HG03139 (cell line): ENCODE results near the gene NRXN2.

ENCODE experiments used
- ATAC-seq: cut with Tn5 transposase; IDR thresholded peaks from one replicate; pipeline ENCODE4 v1.9.1; 2021; ENCODE audit not compliant: unreplicated experiment

NRXN2 gene

GRCh38 chr11:64759131-64759721 lies 36.2 kb upstream of the NRXN2 start:
- no peak for ATAC-seq

DNA sequence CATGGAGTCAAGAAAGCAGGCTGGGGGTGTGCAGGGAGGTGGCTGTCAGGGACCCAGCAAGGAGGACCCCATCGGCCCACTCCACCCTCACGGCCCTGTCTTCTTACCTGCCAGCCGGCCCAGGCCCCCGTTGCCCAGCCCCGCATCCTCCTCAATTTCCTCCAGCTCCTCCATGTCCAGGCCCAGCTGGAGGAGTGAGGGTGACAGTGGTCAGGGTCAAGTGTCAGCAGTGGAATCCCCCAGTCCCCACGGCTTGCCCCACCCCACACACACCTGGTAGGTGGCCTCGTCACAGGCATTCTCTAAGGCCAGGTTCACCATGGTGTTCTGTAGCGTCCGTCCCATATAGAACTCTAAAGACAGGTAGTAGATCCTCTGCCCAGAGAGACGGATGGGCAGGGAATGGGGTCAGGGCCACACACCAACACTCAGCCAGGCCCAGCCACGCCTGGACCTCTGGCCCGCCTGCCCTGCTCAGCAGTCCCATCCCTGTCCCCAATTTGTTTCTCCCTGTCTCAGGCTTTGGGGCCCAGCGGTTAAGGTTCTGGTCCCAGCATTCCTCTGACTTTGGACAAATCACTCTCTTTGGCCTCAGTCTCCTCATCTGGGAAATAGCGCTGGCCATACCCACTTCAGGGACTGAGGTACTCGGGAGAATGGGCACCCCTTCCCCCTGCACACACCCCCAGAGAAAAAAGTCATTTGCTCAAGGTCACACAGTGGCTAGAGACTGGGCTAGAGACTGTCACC lies 35.5 kb upstream of the NRXN2 start:
- ATAC-seq: no peak

GRCh38 chr11:64757549-64758329 lies 34.7 kb upstream of the NRXN2 start:
- no peak for ATAC-seq

GRCh38 chr11:64755681-64756361 lies 32.8 kb upstream of the NRXN2 start:
- ATAC-seq: no peak

DNA sequence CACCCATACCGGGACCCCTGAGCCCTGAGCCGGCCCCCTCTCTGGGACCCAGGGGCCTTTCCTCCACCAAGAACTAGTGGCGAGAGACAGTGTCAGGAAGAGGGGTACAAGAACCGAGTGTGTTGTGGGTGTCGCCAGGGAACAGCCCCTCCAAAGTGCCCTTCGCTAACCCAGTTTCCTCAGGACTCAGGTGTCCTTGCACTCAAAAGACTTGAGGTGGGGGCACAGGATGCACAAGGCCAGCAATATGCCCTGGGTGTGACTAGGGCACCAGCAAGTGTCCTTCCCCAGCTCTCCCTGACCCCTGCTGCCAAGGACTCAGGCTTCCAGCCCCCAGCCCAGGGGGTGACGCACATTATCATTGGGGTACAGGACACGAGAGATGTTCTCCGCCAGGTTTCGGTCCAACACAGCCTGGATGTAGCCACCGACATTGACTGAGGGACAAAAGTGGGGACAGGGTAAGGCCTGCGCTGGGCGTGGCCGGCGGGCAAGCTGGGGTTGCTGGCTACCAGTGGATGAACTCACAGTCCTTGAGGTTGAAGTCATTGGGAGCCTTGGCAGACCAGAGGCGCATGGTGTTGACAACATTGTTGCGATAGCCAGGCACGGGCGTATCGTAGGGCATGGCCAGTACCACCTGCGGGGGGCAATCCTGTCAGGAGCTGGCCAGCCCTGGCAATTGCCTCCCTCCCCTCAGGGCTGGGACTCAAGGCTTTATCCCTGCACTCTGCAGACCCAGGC lies 32.1 kb upstream of the NRXN2 start:
- no peak for ATAC-seq

DNA sequence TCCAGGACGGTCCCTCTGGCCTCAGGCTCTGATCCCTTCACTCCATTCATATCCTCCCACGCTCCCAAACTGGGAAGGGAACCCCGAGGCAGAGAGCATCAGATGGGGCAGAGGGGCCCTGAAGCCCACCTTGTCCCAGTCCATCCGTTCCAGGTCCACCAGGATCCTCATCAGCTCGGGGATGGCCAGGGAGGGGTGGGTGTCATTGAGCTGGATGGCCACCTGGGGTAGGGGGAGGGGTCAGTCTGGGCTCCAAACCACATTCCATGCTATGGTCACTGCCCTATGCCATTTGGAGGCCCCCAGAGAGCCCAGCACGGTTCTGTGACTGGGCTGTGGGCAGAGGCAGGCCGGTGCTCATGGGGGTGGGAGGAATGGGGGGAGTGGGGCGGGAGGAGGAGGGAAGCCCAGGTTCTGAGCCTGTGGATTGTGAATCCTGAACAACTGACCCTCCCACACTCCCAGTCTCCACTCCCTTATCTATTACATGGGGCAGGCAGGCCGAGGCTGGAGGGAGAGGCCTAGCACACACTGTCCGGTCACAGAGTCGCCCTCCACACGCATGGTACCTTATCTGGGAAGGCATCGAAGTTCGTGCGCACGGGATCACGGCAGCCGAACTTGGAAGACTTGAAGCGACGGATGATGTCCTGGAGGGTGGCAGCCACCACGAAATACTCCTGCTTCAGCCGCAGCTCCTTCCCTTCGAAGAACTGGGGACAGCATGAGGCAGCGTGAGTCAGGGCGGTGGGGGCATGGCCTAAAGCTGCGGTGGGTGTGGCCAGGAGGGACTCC lies 31.3 kb upstream of the NRXN2 start:
- no peak for ATAC-seq

DNA sequence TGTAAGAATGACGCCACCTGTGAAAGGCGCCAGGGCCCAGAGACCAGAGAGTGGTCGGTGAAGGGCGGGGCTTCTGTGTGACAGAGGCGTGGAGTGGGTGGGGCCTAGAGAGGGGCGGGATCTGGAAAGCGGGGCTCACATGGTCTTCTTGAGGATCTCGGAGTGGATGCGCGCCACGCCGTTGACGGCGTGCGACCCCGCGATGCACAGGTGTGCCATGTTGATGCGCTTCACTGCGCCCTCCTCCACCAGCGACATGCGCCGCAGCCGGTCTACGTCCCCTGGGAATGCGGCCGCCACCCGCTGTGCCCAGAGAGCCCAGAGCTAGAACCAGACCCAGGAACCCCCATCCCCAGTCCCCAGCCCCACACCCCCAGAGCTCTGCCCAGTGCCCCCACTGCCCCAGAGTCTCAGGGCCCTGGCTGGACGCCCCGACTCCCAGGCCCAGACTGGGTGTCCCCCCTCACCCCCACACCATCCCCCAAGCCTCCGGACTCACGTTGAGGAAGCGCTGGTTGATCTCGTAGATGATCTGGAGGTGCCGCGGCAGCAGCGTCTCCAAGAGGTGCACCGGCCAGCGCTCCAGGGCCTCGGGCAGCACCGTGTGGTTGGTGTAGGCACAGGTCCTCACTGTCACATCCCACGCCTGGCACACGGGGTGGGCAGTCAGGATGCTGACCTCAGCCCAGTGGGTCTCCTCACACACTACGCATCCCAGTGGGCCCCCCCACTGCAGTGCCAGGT lies 30.6 kb upstream of the NRXN2 start:
- ATAC-seq: no peak

DNA sequence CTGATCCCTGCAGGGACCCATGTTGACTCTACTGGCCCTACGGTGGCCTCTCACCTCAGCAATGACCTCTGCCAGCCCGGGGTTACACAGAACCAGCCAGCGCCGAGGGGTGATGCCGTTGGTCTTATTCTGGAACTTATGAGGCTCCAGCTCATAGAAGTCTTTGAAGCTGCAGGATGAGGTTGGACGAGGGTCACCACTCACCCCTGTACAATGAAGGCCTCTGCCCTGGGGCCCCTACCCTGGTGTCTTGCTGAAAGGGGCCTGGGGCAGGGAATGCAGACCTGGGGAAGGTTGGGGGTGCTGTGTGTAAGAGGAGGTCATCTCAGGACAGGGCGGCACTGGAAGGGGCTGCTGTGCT lies 30.0 kb upstream of the NRXN2 start:
- no peak for ATAC-seq

DNA sequence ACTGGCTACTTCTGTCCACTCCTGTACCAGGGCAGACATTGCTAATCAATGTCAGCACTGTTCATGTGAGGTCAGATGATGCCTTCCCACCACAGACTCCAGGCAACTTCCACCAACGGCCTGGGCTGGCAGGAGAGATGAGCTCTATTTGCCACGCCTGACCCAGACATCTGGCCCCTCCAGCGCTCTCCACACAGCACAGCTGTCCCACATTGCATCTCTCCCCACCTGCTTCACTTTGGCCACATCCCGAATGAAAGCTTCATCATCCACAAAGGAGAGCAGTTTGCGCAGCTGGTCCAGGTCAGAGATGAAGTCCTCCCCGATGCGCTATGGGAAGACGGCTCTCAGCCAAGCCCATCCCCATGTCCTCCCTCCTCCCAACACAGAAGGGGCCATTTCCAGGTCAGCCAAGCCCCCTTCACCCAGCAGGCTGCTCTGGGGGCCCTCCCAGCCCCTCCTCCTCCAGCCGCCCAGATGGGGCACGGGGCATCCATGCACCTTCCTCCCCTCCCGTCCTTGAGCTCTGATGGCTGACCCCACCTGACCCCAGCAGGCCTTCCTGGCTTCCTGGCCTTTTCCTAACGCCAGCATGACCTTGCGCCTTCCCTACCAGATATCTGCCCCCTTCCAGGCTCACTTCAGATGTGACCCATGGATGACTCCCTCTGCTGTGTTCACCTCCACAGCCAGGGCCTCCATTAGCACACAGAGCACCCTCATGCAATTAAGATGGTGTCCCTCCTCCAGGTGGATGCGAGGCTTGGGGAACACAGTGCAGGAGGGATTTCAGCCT lies 29.4 kb upstream of the NRXN2 start:
- no peak for ATAC-seq

DNA sequence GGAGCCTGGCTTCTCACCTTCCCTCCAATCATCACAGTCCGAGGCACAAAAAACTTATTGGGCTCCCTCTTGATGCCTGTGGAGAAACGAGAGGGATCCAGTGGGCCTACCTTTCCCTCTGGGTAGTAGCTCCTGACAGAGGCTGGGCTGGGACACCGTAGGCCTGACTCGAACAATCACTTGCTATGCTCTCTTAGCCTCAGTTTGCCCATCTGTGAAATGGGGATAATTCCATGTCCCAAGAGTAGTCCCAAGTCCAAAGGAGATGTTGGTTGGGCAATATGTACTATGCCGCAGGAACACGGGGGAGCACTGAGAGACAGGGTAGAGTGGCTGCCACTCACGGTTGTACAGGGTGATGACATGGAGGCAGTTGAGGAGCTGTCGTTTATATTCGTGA lies 28.6 kb upstream of the NRXN2 start:
- no peak for ATAC-seq

DNA sequence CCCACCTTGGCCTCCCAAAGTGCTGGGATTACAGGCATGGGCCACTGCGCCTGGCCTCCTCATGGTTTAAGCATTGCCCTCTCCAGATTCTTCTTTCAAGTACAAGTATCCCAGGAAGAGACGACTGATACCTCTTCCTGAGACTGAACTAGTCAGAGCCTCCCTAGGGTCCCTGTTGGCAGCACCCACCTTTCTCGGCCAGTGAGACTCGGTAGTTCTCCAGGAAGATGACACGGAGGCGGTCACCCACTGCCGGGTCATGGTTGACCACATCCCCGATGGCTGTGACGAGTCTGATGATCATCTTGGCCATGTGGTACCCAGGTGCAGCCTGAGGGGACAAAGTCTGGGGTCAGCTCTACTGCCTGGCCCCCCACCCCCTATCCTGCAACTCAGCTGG lies 28.1 kb upstream of the NRXN2 start:
- ATAC-seq: no peak

GRCh38 chr11:64750361-64751054 lies 27.5 kb upstream of the NRXN2 start:
- no peak for ATAC-seq

- no peak for ATAC-seq
Observed at GRCh38 chr11:64747961-64748665, 25.1 kb upstream of the NRXN2 start.

GRCh38 chr11:64746486-64746885 lies 23.5 kb upstream of the NRXN2 start:
- ATAC-seq: no peak

DNA sequence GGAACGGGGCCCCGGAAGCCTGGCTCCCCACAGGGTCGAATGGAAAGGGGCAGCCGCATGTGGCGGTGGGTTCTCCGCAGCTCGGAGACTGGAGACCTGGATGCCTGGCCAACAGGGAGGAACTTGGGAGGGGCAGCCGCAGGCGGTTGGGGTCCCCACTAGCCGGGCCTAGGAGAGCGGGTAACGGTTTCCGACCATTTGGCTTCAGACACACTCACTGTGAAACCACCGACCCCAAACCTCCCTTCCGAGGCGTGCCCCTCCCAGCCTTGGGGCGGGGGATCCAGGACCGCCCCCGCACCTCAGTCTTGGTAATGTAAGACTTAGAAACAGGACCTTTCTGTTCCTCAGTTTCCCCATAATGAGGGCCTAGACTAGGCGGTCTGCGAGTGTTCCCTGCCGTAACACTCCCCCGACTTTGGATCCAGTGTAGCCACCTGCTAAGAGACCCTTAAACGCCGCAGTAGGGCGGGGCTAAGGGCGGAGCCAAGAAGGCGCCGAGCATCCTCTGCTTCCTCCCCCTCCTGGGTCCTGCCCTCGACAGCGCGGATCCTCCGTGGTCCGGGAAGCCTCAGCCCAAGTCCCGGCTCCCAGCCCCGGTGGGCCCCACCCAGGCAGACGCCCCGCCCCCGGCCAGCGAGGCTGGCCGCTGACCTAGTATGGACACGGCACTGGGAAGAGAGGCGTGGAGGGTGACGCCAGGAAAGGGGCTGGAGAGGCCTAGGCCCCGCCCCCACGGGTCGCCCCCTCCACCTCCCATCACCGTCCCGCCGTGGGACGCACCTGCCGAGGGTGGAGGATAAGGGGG lies 22.7 kb upstream of the NRXN2 start:
- ATAC-seq: no peak

- ATAC-seq: no peak
Observed at GRCh38 chr11:64745189-64745520, 22.2 kb upstream of the NRXN2 start.
